Glomerular visceral epithelial cell (primary cell): ENCODE results near the gene PPP1R10.
A peak's percentile ranks its signal among the peaks of the same experiment; 100 is the strongest.

Experiments
- DNase-seq: peaks from one replicate; pipeline ENCODE4 v3.0.0-alpha.2; 2016; ENCODE audit errors: extremely low spot score

The PPP1R10 gene

DNA sequence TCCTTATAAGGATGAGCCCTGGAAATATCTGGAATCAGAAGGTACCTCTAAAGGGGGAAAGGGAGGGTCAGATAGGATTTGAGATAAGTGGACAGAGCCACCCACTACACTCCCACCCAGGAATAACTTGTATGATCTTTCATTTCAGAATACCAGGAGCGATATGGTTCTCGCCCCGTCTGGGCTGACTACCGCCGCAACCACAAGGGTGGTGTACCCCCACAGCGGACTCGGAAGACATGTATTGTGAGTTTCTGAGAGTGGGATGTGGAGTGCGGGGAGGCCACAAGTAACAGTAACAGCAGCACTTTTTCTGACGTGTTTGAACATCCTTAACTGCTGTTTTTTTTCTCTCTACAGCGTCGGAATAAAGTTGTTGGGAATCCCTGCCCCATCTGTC lies 2.5 kb upstream of the PPP1R10 start:
- no peak for DNase-seq

DNA sequence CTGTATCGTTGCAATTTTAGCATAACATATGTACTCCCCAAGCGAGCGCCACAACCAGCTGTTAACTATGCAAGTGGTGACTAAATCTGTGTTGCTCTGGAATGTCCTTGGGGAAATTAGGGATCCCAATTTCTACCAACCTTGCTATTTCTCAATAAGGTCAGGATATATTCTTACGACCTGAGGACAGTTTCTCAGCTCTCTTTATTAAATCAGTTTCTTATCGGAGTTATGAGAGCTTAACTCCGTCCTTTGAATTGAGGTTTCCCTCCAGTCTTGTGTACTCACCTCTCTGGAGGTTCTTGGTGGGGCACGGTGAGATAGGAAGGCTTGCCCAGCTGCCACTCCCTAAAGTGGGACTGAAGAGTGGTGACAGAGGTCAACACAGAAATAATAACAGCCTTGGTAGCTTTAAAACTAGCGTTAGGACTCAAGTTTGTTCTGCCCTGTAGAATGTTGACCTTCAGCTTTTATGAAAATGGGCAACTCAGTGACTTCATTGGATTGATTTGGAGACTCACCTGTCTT lies 1.3 kb upstream of the PPP1R10 start:
- no peak for DNase-seq

- peak; percentile 98 for DNase-seq
These were observed 674 bp upstream of the PPP1R10 start, which contains the start of gene MRPS18B for GRCh38 chr6:30617565-30618269. TSS of gene MRPS18B (plus strand) at chr6:30617840. CDS start at chr6:30617866, 26 bp downstream.

DNA sequence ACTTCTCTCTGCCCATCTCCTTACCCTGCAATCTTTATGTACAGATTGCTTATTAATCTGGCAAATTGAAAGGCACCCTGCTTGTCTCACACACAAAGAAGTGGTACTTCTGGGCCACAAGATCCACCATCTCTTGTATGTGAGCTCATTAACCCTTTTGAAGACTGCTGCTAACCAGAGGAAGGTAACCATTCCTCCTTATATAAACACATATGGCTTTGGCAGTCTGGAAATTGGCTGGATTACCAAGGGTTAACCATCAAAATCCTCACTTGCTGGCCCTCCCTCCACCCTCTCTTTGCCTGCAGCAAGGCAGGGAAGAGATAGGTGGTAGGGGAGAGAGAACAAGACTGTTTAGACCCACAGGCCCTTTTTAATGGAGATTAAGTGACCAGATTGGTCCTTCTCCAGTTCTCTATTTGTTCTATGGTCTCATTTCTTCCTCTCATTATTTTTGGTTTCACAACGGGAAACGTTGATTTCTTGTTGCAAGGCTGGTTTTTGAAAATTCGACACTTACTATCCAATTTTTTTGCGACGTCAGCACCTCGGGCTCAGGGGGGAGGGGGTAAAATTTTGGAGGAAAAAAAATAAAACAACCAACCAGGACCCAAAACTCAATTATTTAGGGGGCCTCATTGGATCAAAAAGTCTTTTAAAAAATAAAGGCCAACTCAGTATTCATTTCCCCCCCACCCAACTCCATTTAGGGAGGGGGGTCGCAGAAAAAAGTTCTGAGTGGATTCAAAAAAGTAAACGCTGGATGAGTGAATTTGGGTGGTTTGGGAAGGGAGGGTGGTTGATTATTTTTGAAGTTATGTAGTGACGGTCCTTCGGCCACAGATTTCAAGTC lies 859 bp downstream of the PPP1R10 start:
- peak; percentile 51 for DNase-seq

- DNase-seq, result peak; percentile 90
These were observed 1.7 kb downstream of the PPP1R10 start for GRCh38 chr6:30615219-30615957.

GRCh38 chr6:30614843-30615218 lies 2.2 kb downstream of the PPP1R10 start:
- peak; percentile 98 for DNase-seq

GRCh38 chr6:30614044-30614842 lies 2.8 kb downstream of the PPP1R10 start:
- no peak for DNase-seq

DNA sequence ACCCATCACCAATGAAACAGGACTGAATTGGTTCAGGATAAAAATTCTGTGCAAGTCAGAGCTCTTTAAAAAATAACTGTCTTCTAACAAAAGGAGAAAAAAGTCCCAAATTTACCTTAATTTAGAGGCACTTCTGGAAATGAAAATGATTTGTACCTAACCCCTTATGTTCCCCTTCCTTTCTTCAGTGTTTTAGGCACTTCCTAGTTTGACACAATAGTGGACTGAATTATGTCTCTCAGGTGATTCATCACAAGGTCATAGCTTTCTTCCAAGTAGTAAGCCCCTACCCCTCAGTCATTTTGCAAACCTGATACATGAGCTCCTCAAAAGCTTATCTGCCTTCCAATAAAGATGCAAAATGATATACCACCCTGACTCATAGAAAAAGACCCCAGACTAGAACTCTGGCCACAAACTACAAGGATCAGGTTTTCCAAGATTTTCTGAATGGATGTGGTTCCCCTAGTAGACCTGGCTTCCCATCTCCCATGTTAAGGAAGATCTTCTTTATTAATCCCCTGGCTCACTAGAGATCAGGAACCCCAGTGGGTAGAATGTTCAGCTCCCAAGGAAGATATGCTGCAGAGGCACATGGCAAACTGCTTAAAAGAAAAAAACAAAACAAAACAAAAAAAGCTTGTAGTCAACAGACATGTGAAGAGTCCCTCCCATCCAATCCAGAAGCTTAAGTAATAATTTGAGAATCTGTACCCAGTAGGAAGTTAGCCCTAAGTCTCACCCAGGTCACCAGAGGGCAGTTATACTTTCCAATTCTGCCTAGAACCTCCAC lies 3.6 kb downstream of the PPP1R10 start:
- peak; percentile 45 for DNase-seq

GRCh38 chr6:30612687-30613248 lies 4.3 kb downstream of the PPP1R10 start:
- DNase-seq, result peak; percentile 87

DNA sequence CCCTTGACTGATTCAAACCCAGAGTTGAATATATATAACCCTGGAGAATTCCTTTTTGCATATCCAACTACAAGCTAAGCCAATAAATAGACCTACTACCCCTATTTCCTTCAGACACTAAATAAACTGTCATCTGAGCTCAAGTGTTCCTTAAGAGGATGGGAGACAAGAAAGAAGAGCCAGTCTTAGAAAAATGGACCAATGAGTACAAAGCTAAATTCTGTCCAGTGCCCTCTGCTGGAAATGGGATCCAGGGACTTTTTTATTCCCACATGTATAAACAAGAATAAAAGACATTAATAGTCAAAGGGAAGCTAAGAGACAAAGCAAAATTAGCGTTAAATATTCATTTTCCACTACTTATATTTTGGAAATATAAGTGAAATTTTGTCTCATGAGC lies 4.8 kb downstream of the PPP1R10 start:
- DNase-seq, result peak; percentile 37

DNA sequence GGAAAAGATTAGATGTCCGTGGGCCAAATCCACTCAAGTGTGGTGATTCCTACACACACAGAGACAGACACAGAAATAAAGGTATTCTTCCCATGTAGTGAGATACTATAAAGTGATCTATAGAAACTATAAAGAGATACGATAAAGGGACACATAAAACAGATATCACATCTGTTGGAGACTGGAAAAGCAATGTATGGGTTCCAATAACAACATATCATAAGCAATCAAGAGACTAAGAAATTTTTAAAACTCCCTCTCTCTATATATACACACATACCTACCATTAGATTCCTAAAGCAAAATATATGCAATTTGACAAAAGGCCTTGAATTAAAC lies 5.2 kb downstream of the PPP1R10 start:
- no peak for DNase-seq

DNA sequence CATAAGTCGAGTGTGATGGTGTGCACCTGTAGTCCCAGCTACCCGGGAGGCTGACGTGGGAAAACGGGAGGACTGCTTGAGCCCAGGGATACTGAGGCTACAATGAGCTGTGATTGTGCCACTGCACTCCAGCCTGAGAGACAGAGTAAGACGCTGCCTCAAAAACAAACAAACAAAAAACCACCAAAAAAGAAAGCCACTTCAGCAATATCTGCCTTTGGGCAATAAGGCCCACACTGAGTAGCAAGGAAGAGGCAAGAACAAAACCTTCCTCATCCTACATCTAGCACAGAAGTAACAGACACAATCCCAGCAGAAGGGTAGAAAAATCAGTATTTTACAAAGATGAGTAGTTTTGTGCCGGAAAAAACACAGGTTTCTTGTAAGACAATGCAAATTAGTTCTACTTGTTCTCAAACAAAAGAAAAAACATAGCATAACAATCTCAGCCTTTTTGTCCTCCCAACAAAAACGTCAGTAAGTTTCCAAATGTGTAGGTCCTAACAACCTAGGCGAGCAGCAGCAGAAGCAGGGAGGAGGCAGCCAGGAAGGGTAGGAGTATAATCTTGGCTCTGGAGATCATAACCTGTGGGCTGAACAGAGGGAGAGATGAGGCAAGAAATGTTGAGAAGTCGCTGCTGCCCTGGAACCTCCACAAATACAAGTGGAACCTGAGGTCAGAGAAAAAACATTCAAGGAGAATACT lies 5.7 kb downstream of the PPP1R10 start:
- DNase-seq, result no peak

DNA sequence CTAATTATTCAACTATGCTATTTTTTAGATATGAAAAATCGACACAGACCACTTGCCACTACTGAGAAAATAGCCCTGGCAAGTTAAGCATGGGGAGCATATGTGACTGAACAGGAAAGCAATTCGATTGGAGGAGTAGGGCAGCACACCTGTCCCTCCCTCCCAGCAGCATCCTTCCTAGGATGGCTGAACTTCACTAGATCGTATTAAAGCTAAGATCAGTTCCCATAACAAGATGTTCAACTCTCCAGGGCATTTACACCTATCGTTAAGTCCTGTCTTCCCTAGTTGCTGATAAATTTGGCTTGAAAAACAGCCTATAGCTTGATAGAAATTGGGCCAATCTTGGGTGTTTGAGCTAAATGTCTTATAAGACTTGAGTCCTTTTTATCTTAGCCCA lies 7.0 kb downstream of the PPP1R10 start:
- DNase-seq, result no peak

GRCh38 chr6:30603961-30604360 lies 13.1 kb downstream of the PPP1R10 start:
- DNase-seq, result no peak

GRCh38 chr6:30601815-30602641 lies 15.0 kb downstream of the PPP1R10 start:
- DNase-seq, result no peak

- no peak for DNase-seq
These were observed 15.6 kb downstream of the PPP1R10 start for GRCh38 chr6:30601436-30601814.

DNA sequence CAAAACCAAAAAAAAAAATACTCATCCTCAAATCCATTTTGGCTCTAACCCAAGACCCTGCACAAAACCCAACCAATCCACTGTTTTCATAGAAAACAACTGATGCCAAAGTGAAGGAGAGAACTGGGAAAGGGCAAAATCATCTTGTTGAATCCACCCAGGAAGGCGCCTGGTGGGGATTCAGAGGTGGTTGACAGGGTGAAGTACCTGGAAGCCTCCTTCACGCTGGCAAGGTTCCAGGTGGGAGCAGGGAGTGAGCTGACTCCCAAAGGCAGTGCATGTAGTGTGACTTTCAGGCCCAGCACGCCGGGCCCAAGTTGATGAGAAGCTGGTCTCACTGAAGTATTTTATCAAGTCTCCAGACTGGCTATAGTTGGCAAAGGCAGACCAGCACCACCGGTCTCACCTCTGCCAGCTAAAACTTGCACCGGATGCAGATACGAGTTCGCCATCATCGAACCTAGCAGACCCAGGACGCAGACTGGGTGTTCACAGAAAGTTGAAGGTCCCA lies 16.5 kb downstream of the PPP1R10 start:
- DNase-seq, result peak; percentile 27

GRCh38 chr6:30599625-30600324 lies 17.3 kb downstream of the PPP1R10 start:
- DNase-seq, result no peak
